SHP77 (cell line): ENCODE data around the gene C1QTNF1.

Experiments
- DNase-seq, 2 experiments: peaks; one replicate each; lab custom pipeline; 2025; lab: John Stamatoyannopoulos, UW

Gene C1QTNF1

DNA sequence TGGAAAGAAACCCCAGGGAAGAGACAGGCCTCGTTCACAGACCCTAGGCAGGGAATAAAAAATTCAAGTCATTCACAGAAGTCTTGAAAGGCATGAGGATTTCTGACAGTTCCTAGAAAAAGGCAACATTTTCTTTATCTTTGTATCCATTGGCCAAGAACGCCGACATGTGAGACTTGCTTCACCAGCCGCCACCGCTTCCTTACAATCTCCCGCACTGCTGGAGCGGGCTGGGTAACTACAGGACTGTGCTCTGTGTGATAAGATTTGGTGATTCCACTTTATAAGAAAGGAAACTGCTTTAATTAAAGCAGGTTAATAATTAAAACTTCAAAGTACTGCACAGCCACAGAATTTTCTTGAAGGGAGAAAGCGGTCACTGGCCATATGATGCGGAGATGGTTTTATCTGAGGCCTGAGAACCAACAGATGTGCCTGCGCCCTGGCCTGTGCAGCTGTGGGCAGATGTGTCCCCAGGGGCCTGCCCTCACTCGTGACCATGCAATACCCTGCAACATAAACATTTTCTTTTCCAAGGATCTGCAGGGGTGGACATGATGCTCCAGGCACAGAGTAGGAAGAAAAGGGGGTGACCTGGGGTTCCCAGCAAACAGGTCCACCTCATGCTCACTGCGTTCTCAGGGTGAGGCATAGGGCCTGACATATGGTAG lies 31.3 kb upstream of the C1QTNF1 start:
- no peak for DNase-seq

DNA sequence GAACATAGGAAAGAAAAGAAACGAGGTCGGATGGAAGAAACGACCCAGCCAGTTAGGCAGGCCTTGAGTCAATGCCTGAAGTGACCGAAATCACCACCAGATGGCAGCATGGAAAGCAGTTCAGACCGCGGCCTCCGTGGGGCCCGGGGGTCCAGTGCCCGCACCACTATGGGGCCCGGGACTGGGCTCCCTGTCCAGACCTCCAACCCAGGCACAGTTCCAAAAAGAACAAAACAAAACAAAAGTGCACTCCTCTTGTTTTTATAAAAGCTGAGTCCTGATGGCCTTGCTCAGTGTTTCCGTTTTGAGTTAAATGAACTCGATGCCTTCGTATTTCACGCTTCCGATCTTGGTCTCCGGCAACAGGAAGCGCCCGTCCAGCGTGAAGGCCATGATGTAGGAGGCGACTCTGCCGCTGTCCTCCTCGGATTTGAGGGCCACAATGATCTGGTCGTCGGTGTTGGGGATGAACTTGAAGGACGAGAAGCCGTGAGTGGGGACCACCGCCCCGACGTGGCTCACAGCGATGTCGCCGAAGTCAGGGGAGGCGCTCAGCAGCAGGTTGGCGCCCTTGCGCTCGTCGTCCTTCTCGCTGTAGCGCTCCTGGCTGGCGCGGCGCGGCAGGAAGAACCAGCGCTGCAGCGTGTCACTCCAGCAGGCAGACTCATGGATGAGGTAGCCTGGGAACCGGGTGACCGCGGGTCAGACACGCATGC lies 30.6 kb upstream of the C1QTNF1 start:
- peak; percentile 51 to 52 for DNase-seq

DNA sequence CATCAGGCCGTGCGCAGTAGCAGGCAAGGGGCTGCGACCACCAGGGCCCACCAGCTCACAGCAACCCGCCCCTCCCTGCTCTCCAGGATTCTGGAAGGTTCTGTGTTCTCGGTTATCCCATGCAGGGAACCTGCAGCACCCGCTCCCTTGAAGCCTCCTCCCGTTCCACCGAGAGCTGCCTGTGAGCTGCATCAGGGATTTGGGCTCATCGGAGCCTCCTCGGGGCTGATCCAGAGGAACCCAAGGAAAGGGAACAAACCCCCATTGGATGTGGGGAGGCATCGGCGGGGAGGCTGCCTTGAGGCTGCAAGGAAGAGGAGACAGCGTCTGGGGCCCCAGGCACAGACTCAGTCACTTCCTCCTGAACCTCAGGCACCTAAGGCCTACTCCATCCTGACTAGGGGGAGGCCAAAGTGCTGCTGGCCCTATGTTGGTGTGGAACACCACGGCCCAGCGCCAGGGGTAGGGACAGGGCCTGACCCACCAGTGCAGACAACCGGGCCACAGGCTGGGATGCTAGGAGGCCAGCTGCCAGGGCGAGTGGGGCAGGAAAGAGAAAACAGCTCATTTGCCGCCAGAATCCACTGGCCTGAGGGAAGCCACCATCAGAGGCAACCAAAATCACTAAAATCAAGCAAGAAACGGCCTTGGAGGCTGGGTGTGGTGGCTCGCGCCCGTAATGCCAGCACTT lies 29.8 kb upstream of the C1QTNF1 start:
- no peak for DNase-seq

DNA sequence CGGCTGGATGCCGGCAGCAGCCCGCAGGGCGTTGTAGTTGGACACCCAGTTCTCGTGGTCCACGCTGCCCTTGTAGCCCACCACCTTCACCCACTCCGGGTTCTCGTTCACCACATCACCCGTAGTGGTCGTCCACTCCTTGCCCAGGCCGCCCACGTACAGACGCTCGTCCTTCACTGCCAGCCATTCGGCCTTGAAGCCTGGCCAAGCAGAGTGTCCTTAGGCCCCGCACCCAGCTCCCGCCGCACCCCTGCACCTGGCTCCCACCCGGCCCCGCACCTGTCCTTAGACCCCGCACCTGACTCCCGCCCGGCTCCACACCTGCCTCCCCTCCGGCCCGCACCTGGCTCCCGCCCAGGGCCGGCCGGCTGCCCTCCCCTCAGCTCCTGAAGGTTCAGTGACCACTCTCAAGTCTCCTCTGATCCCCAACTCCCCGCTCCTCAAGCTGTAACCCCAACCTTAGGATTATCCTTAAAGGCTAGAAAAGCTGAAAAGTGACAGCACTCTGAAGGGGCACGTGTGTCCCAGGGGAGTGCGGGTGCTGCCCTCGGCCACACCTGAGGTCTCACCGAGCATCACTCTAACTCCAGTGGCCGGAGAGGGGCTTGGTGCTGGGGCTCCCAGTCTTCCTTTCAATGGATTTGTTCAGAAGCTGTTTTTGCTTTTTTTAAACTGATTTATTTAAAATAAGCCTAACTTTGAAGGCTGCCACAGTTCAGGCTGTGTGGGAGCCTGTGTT lies 28.8 kb upstream of the C1QTNF1 start:
- DNase-seq = no peak

DNA sequence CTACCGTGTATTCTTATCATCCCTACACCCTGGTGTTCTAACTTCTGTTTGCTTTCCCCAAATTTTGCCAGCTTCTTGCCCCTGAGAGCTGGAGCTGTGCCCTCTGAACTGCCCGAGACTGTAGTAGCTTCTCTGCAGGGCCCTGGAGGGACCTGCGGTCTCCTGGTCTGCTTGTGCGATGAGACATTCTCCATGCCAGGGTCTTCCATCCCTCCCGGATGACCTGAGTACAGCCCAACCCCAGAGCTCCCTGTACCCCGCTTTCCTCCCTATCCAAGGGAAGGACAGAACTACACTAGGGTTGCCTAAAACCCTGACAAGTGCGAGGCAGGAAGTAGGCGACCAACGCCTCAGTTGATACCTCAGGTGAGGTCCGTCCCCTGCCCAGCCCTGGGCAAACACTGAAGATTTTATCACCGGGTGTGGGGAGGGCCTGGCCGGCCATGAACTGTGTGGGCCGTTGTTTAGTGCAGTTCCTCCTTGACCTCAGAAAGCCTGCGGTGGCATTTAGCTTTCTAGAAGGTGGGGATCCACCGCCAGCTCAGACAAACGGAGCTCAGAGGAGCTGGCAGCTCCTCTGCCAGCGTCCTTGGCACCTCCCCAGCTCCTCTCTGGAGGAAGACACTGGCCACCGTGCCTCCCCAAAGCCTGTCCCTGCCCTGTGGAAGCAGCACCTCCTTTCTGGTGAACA lies 28.1 kb upstream of the C1QTNF1 start:
- DNase-seq = no peak

DNA sequence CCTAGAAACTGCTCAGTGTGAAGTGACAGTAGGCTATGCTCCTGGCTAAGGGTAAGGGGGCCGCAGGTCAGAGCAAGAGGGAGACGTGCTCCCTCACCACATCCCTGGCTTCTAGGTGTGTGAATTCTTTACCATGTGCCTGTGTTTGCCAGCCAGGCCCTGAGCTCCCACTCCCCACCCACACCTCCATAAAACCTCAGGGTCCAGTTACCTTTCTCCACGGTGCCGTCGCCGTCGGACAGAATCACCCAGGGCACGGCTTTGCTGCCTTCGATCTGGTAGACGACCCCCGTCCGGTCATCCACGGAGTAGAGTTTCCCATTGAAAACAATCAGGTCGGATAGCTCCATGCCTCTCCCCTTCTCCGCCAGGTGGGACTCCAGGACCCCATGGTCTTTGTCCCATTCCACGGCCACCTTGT lies 27.2 kb upstream of the C1QTNF1 start:
- no peak for DNase-seq

DNA sequence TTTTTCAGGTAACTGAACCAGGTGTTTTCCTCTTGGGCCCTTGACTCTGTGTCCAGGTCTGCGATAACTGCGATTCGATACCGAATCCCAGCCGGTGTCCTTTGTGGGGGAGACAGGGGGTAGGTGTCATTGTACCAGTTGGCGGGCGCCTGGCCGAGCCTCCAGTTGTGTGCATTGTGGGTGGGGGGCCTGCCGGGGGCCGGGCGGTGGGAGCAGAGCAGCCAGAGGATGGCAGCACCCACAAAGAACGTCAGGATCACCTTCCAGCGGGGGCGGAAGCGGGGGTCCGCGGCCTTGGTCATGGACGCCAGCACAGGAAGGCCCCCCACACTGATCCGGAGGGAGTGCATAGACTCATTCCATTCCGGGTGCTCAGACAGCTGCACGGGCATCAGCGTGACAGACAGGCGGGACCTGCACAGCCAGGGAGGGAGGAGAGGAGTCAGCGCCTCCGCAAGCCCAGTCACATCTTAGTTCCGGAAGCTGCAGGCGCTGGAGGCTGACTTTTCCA lies 26.7 kb upstream of the C1QTNF1 start:
- DNase-seq = no peak

DNA sequence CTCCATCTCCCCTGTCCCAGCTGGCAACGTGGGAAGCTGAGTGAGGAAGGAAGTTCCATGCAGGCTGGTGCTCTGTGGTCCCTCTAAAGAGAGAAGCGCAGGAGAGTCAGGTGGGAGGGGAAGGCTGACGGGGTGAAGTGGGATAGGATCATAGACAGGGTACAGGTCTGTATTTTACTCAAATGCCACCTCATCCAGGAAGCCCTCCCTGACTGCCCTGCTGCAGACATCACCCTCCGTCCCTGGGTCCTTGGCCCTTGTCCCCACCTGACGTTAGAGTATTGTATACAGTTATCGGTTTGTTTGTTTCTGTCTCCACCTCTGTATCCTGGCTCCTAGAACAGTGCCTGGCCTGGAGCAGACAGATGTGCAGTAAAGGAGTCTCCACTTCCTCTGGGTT lies 26.1 kb upstream of the C1QTNF1 start:
- no peak for DNase-seq

- no peak for DNase-seq
Observed at GRCh38 chr17:78998311-78999055, 25.5 kb upstream of the C1QTNF1 start.

GRCh38 chr17:78999056-78999768 lies 24.8 kb upstream of the C1QTNF1 start:
- DNase-seq = no peak

- DNase-seq = no peak
Observed at GRCh38 chr17:78999947-79000395, 24.0 kb upstream of the C1QTNF1 start.

GRCh38 chr17:79000396-79001189 lies 23.4 kb upstream of the C1QTNF1 start:
- no peak for DNase-seq

DNA sequence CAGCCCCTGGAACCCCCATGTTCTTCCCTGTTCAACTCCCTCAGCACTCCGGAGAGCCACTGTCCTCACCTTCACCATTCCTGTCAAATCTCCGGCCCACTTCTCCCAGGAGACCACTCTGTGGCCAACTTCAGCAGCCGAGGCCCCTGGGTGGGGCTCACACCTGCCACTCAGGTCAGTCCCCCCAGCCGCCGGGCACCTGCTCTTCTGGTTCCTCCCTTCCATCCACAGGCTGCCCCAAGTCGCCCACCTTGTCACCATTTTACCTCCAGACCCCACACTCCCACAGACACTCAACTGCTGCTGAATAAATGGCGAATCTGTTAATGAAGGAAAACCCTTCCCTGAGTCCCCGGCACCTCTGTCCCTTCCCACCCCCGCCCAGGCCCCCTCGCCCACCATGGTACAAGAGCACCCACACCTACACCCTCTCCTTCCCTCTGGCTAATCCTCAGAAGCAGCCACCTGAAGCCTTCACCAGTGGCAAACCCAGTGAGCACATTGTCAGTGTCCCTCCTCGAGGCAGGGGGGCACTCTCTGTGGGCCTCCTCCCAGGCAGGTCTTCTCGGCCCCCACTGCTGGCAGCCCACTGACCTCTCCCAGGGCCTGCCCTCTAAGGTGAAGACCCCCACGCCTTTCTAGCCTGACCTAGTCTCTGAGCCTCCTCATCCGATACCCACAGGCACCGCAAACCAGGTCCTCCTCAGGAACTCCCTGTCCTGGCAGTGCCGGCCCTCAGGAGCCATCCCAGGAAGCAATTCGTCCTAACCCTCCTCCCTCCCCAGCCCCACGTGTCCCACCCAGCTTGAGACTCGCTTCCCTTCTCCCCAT lies 22.6 kb upstream of the C1QTNF1 start:
- DNase-seq = no peak

- no peak for DNase-seq
Observed at GRCh38 chr17:79002291-79002690, 21.7 kb upstream of the C1QTNF1 start.

DNA sequence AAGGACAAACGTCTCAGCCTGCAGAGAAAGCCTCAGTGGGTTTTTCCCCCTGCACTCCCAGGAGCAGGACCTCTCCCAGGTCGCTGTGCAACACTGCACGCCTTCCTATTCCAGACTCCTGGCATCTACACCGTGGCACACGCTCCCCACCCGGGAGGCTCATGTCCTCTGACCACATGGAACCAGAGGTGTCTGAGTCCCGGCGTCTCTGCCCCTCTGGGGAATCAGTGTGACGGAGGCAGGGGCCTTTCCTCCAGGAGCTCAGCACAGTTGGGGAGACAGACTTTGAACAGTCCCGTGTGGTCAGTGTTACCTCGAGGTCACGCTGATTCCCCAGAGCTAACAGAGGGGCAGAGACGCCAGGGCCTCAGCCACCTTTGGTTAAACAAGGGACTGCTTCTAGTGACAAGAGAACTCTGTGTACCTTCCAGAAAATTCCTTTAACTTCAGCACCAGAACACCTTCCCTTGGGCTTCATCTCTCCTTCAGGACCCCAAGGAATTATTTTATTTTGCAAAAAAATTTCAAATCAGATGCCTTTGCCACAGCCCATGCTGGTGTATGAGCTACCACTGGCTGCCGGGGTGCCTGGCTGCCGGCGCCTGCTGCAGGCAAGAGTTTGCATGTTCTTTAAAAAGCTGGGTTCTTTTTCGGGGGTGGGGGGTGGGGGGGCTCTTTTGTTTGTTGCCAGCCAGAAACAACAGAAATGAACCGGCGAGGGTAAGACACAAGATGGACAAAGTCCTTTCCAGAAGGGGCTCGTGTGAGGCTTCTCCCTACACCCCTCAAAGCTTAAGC lies 21.0 kb upstream of the C1QTNF1 start:
- no peak for DNase-seq

- no peak for DNase-seq
Observed at GRCh38 chr17:79003661-79004411, 20.1 kb upstream of the C1QTNF1 start.
